HUES48 (cell line): Measurements from ENCODE around the gene SPTLC1.
"Not testable (repeated sequence)": the region's sequence is repeated elsewhere in the genome, so short reads cannot be mapped to it uniquely, and the experiment has no call there.

Source experiments
- H3K27ac ChIP-seq: one replicate; pipeline ENCODE4 v1.7.0; 2013; ENCODE audit warnings: low read depth, low read length, inconsistent platforms
- H3K27me3 ChIP-seq: 2 replicates; pipeline ENCODE4 v1.6.1; 2013; ENCODE audit warnings: mild to moderate bottlenecking, low read length; ENCODE audit not compliant: control insufficient read depth, insufficient read depth
- H3K36me3 ChIP-seq: 2 replicates; pipeline ENCODE4 v1.6.1; 2013; ENCODE audit warnings: low read length; ENCODE audit not compliant: control insufficient read depth, insufficient read depth
- H3K4me1 ChIP-seq: 2 replicates; pipeline ENCODE4 v1.6.1; 2013; ENCODE audit warnings: mild to moderate bottlenecking, low read length; ENCODE audit not compliant: control insufficient read depth, insufficient read depth
- H3K4me3 ChIP-seq: 2 replicates; pipeline ENCODE4 v1.5.1; 2013; ENCODE audit warnings: mild to moderate bottlenecking, low read depth, low read length
- H3K9ac ChIP-seq: 2 replicates; pipeline ENCODE4 v1.6.1; 2013; ENCODE audit warnings: mild to moderate bottlenecking, low read depth, low read length, moderate library complexity
- H3K9me3 ChIP-seq: 2 replicates; pipeline ENCODE4 v1.6.1; 2013; ENCODE audit warnings: low read length; ENCODE audit not compliant: control insufficient read depth, insufficient read depth

Gene SPTLC1, protein sequence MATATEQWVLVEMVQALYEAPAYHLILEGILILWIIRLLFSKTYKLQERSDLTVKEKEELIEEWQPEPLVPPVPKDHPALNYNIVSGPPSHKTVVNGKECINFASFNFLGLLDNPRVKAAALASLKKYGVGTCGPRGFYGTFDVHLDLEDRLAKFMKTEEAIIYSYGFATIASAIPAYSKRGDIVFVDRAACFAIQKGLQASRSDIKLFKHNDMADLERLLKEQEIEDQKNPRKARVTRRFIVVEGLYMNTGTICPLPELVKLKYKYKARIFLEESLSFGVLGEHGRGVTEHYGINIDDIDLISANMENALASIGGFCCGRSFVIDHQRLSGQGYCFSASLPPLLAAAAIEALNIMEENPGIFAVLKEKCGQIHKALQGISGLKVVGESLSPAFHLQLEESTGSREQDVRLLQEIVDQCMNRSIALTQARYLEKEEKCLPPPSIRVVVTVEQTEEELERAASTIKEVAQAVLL

GRCh38 chr9:92115071-92115858 is at the start of gene SPTLC1:
SPTLC1 (minus strand) TSS chr9:92115413; CDS start chr9:92115370, 43 bp downstream.
- Histone ChIP-seq H3K9ac (peak within 1 kb of the TSS; percentile 93), H3K4me1 (0 out of 2 replicates have a peak, but pooled peaks cover 3% of the 10 kb centered on the region), H3K27ac (peak within 1 kb of the TSS; percentile 84)

GRCh38 chr9:92164975-92165374 is 49.8 kb upstream of the SPTLC1 start:
- Histone ChIP-seq H3K27ac (no peak overlapping the region), H3K9ac (no peak overlapping the region), H3K4me1 (no peaks in the 10 kb centered on the region), H3K9me3 (no peaks in the 10 kb centered on the region), H3K36me3 (no peaks in the 10 kb centered on the region), H3K4me3 (no peak overlapping the region), H3K27me3 (no peaks in the 10 kb centered on the region)

More at GRCh38 chr9:92115071-92115858, at the start of gene SPTLC1:
- H3K36me3 ChIP-seq: peaks cover 28% of the 10 kb centered on the region
- H3K9me3 ChIP-seq: no peaks in the 10 kb centered on the region
- peak within 1 kb of the TSS; percentile 94 for H3K4me3 ChIP-seq
- H3K27me3 ChIP-seq: no peaks in the 10 kb centered on the region

GRCh38 chr9:92164490-92164889 is 49.3 kb upstream of the SPTLC1 start:
- H3K27ac ChIP-seq: no peak overlapping the region
- no peaks in the 10 kb centered on the region for H3K27me3 ChIP-seq
- no peak overlapping the region for H3K9ac ChIP-seq
- no peak overlapping the region for H3K4me3 ChIP-seq
- no peaks in the 10 kb centered on the region for H3K36me3 ChIP-seq
- no peaks in the 10 kb centered on the region for H3K9me3 ChIP-seq
- H3K4me1 ChIP-seq: no peaks in the 10 kb centered on the region

- no peaks in the 10 kb centered on the region for H3K9me3 ChIP-seq
- H3K27ac ChIP-seq: no peak overlapping the region
- no peak overlapping the region for H3K9ac ChIP-seq
- H3K4me3 ChIP-seq: no peak overlapping the region
- no peaks in the 10 kb centered on the region for H3K4me1 ChIP-seq
- H3K27me3 ChIP-seq: no peaks in the 10 kb centered on the region
- H3K36me3 ChIP-seq: no peaks in the 10 kb centered on the region
These were observed 48.1 kb upstream of the SPTLC1 start for GRCh38 chr9:92163276-92163675.

GRCh38 chr9:92160786-92161185 is 45.6 kb upstream of the SPTLC1 start:
- Histone ChIP-seq H3K4me3 (no peak overlapping the region), H3K27me3 (no peaks in the 10 kb centered on the region), H3K36me3 (no peaks in the 10 kb centered on the region), H3K9ac (no peak overlapping the region), H3K4me1 (no peaks in the 10 kb centered on the region), H3K9me3 (no peaks in the 10 kb centered on the region), H3K27ac (no peak overlapping the region)

DNA sequence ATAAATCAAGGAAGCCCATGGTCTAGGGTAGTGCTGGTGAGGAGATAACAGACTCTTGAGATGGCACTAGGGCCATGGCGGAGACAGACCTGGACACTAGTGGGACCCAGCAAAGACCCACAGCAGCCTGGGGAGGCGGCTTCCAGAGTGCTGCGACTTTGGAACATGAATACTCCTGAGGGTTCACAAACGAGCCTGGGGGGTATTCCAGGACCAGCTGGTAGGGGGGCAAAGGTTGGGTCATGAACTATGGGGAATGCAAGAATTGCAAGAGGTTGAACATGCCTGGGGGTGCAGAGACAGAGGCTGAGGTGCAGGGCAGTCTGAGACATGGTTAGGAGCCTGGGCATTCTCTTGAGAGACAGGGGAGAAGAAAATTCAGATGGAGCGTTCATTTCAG is 43.8 kb upstream of the SPTLC1 start:
- Histone ChIP-seq H3K27me3 (no peaks in the 10 kb centered on the region), H3K9ac (no peak overlapping the region), H3K9me3 (no peaks in the 10 kb centered on the region)

DNA sequence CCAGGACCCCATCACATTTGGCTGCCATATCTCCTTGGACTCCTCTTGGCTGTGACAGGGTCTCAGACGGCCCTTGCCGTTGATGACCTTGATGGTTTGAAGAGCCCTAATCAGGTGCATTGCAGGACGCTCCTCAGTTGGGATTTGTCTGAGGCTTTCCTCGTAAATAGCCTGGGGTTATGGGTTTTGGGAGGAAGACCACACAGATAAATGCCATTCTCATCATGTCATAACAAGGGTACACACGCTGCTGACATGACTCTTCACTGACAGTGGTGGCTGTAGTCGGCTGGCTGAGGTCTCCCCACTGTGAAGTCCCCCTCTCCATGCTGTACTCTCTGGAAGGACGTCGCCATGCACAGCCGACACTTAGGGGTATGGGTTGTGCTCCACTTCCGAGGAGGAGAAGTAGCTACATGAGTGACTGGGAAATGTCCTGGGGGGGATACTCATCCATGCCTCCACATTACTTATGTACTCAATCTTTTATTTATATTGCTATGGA is 42.9 kb upstream of the SPTLC1 start:
- Histone ChIP-seq H3K4me3 (no peak overlapping the region), H3K36me3 (no peaks in the 10 kb centered on the region)

More for the DNA sequence above, 43.8 kb upstream of the SPTLC1 start:
- Histone ChIP-seq H3K27ac (no peak overlapping the region), H3K36me3 (no peaks in the 10 kb centered on the region), H3K4me3 (no peak overlapping the region), H3K4me1 (no peaks in the 10 kb centered on the region)

GRCh38 chr9:92155736-92156135 is 40.5 kb upstream of the SPTLC1 start:
- not testable (repeated sequence) for H3K9me3 ChIP-seq, H3K4me3 ChIP-seq, H3K27ac ChIP-seq, H3K4me1 ChIP-seq, H3K27me3 ChIP-seq, H3K9ac ChIP-seq, H3K36me3 ChIP-seq

More for the DNA sequence above, 42.9 kb upstream of the SPTLC1 start:
- Histone ChIP-seq H3K4me1 (no peaks in the 10 kb centered on the region), H3K27ac (no peak overlapping the region), H3K27me3 (no peaks in the 10 kb centered on the region), H3K9me3 (no peaks in the 10 kb centered on the region), H3K9ac (no peak overlapping the region)

- Histone ChIP-seq H3K4me1 (no peaks in the 10 kb centered on the region), H3K9me3 (no peaks in the 10 kb centered on the region), H3K4me3 (no peak overlapping the region), H3K36me3 (no peaks in the 10 kb centered on the region), H3K27me3 (no peaks in the 10 kb centered on the region), H3K27ac (no peak overlapping the region), H3K9ac (no peak overlapping the region)
These were observed 40.0 kb upstream of the SPTLC1 start for GRCh38 chr9:92155221-92155620.

DNA sequence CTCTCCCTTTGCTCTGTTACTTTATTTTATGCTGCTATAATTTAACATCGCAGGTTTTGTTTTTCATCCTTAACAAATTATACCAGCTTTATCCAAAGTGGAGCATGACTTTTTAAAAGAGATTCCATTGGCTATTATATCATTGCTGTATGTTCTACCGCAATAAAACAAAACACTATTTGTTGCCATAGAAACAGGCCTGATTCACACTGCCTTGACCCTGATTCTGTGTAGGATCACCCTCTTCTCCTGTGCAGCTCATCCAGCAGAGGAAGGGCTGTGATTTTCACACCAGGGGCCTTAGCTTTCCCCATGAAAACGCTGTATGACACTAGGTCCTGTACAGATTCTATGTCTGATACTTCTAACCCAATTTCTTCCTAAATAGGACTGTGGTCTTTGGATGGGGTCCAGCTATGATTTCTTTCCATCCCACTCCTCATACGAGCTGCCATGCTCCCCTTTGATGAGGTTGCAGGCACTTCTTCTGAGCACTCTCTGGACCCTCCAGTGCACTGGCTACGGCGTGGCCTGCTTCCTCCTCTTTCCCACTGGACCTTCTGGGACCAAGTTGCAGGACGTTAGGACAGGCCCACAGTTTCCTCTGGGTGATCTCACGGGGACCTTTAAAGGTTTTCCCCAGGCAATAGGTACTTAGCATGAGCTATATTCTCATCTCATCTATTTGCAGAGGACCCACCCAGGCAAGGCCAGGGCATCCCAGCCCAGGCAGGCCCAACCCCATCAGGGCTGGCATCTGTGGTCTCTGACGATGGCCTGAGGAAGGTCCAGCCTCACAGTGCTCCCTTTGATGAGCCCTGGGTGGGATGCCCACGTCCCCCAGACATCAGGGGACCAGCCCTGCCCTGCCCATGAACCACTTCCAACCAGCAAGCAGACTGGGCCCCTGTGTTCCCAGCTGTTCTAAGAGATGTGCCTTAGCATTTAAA is 38.5 kb upstream of the SPTLC1 start:
- not testable (repeated sequence) for H3K4me3 ChIP-seq, H3K27me3 ChIP-seq, H3K9me3 ChIP-seq, H3K4me1 ChIP-seq, H3K36me3 ChIP-seq, H3K9ac ChIP-seq, H3K27ac ChIP-seq
